Measurements from ENCODE around the gene LRRC37B. TPM values are rescaled to one million over a fixed set of nuclear protein-coding genes. Genes with fewer than 3 reads are reported as not detected.

LRRC37B gene
- total RNA-seq, 1 donor from 2014 or later: 18.2 TPM

DNA sequence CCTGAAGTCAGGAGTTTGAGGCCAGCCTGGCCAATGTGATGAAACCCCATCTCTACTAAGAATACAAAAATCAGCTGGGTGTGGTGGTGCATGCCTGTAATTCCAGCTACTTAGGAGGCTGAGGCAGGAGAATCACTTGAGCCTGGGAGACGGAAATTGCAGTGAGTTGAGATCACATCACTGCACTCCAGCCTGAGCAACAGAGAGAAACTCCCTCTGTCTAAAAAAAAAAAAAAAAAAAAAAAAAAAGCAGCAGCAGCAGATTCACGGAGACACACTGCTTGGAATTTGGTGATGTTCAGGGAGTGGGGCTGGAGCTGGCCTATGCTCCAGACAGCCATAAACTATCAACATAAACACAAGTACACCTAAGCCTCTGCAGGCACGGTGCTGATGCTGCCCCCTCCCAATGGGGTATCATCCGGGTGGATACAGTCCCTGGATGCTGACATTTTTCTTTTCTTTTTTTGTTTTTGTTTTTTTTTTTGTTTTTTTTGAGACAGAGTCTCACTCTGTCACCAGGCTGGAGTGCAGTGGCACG, 95.5 kb downstream of the LRRC37B start:
- no peak overlapping the region for H3K4me3 Mint-ChIP-seq (ENCODE audit: unreplicated experiment)
- TF ChIP-seq, protein P1, sequence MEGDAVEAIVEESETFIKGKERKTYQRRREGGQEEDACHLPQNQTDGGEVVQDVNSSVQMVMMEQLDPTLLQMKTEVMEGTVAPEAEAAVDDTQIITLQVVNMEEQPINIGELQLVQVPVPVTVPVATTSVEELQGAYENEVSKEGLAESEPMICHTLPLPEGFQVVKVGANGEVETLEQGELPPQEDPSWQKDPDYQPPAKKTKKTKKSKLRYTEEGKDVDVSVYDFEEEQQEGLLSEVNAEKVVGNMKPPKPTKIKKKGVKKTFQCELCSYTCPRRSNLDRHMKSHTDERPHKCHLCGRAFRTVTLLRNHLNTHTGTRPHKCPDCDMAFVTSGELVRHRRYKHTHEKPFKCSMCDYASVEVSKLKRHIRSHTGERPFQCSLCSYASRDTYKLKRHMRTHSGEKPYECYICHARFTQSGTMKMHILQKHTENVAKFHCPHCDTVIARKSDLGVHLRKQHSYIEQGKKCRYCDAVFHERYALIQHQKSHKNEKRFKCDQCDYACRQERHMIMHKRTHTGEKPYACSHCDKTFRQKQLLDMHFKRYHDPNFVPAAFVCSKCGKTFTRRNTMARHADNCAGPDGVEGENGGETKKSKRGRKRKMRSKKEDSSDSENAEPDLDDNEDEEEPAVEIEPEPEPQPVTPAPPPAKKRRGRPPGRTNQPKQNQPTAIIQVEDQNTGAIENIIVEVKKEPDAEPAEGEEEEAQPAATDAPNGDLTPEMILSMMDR (IDR thresholded peaks at IDR 0.05; ENCODE audit: unreplicated experiment): no peak
- no peak for DNase-seq (ENCODE audit: low spot score)
- H3K36me3 Mint-ChIP-seq (ENCODE audit: low read depth, unreplicated experiment): no peaks in the 10 kb centered on the region
- no peak overlapping the region for H3K27ac Mint-ChIP-seq (ENCODE audit: unreplicated experiment)
- H3K9me3 Mint-ChIP-seq (ENCODE audit: unreplicated experiment): no peaks in the 10 kb centered on the region
- no peaks in the 10 kb centered on the region for H3K27me3 Mint-ChIP-seq (ENCODE audit: unreplicated experiment)
- peaks cover 20% of the 10 kb centered on the region for H3K4me1 Mint-ChIP-seq (ENCODE audit: unreplicated experiment)

Other genes with a start within 250 kb of the LRRC37B start
- gene COPRS, start 148.1 kb upstream of the LRRC37B start, total RNA-seq (ENCODE audit: unreplicated experiment): 22.9 TPM
- gene UTP6, start 105.7 kb upstream of the LRRC37B start, total RNA-seq (ENCODE audit: unreplicated experiment): 68.1 TPM
- gene SUZ12, start 70.4 kb upstream of the LRRC37B start, total RNA-seq (ENCODE audit: unreplicated experiment): 18.3 TPM
- 21.4 TPM for gene RHOT1, start 135.1 kb downstream of the LRRC37B start, total RNA-seq (ENCODE audit: unreplicated experiment)

Measured in endothelial cell (in vitro differentiated cells).